ENCODE measurements around the gene TEX26.
A peak's percentile ranks its signal among the peaks of the same experiment; 100 is the strongest.

TEX26 gene

GRCh38 chr13:30900952-30901749 is 31.3 kb upstream of the TEX26 start:
- Histone ChIP-seq H3K4me1 (ENCODE audit: control insufficient read depth in 5 of 5, insufficient read depth in 5 of 5, low read length in 5 of 5) (peaks cover 12 to 39% (median 31%) of the 10 kb centered on the region in 5 donors), H3K9ac (ENCODE audit: low read length in 5 of 5) (no peak overlapping the region), H3K9me3 (ENCODE audit: control insufficient read depth in 5 of 5, low read length in 5 of 5) (no peaks in the 10 kb centered on the region), H3K4me3 (ENCODE audit: low read depth in 1 of 5, low read length in 5 of 5) (no peak overlapping the region), H3K27me3 (ENCODE audit: control insufficient read depth in 5 of 5, insufficient read depth in 4 of 5, low read length in 5 of 5) (peaks cover 0 to 14% (median 9%) of the 10 kb centered on the region in 5 donors), H3K27ac (ENCODE audit: low read depth, low read length) (no peak overlapping the region), H3K36me3 (ENCODE audit: control insufficient read depth in 5 of 5, insufficient read depth in 5 of 5, low read length in 5 of 5) (no peaks in the 10 kb centered on the region)

DNA sequence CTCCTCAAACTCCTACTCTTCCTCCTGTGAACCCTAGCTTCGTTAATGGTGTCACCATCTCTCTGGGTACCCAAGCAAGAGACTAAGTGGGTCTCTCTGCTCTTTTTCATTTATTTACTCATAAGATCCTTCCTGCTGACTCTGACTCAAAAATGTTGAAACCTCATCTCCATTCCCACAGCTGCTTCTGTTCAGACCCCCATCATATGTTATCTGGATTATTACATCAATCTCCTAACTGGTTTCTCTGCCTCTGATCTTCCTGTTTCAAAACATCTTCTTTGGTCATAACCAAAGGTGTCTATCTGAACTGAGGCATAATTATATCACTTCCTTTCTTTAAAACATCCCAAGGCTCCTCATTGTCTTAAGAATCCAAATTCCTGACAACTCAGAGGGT is 28.4 kb upstream of the TEX26 start:
- H3K27ac ChIP-seq (ENCODE audit: low read depth, low read length): no peak overlapping the region
- peaks cover 9 to 47% (median 37%) of the 10 kb centered on the region in 5 donors for H3K4me1 ChIP-seq (ENCODE audit: control insufficient read depth in 5 of 5, insufficient read depth in 5 of 5, low read length in 5 of 5)
- H3K4me3 ChIP-seq (ENCODE audit: low read depth in 1 of 5, low read length in 5 of 5): no peak overlapping the region
- H3K9ac ChIP-seq (ENCODE audit: low read length in 5 of 5): no peak overlapping the region
- peaks cover 0 to 19% (median 13%) of the 10 kb centered on the region in 5 donors for H3K27me3 ChIP-seq (ENCODE audit: control insufficient read depth in 5 of 5, insufficient read depth in 4 of 5, low read length in 5 of 5)
- H3K9me3 ChIP-seq (ENCODE audit: control insufficient read depth in 5 of 5, low read length in 5 of 5): no peaks in the 10 kb centered on the region
- H3K36me3 ChIP-seq (ENCODE audit: control insufficient read depth in 5 of 5, insufficient read depth in 5 of 5, low read length in 5 of 5): no peaks in the 10 kb centered on the region

- Histone ChIP-seq H3K9me3 (ENCODE audit: control insufficient read depth in 5 of 5, low read length in 5 of 5) (no peaks in the 10 kb centered on the region), H3K4me1 (ENCODE audit: control insufficient read depth in 5 of 5, insufficient read depth in 5 of 5, low read length in 5 of 5) (peaks cover 5 to 42% (median 33%) of the 10 kb centered on the region in 5 donors), H3K27me3 (ENCODE audit: control insufficient read depth in 5 of 5, insufficient read depth in 4 of 5, low read length in 5 of 5) (peaks cover 0 to 21% (median 13%) of the 10 kb centered on the region in 5 donors), H3K36me3 (ENCODE audit: control insufficient read depth in 5 of 5, insufficient read depth in 5 of 5, low read length in 5 of 5) (no peaks in the 10 kb centered on the region), H3K9ac (ENCODE audit: low read length in 5 of 5) (peak within 1 kb of the TSS in 4 of 5 donors; percentile 52 to 71 (median 63)), H3K4me3 (ENCODE audit: low read depth in 1 of 5, low read length in 5 of 5) (peak within 1 kb of the TSS; percentile 68 to 82 (median 73)), H3K27ac (ENCODE audit: low read depth, low read length) (peak within 1 kb of the TSS; percentile 42)
Measured at GRCh38 chr13:30905932-30906383, 26.5 kb upstream of the TEX26 start, which contains the start of gene MEDAG. TSS of gene MEDAG (plus strand) at chr13:30906271. CDS start at chr13:30906516, 245 bp downstream.

DNA sequence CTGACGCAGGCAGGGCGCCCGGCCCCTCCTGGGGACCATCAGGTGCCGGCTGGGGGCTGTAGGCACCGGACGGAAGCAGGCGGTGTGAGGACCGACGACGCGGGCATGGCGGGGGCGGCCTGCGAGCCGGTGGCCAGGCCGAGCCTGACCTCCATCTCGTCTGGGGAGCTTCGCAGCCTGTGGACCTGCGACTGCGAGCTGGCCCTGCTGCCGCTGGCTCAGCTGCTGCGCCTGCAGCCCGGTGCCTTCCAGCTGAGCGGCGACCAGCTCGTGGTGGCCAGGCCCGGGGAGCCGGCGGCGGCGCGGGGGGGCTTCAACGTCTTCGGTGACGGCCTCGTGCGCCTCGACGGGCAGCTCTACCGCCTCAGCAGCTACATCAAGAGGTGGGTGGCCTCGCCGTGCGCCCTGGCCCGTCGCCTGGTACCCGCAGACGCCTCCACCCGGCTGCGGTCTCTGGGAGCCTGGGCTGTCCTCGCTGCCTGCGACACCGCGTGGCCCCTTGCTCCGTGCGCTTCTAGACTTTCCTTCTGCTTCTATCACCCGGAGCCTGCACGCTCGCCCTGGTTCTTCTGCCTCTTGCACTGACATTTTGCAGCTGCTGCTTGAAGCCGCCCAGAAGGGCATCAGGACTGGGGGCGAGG is 25.9 kb upstream of the TEX26 start:
- Histone ChIP-seq H3K9me3 (ENCODE audit: control insufficient read depth in 5 of 5, low read length in 5 of 5) (no peaks in the 10 kb centered on the region), H3K4me1 (ENCODE audit: control insufficient read depth in 5 of 5, insufficient read depth in 5 of 5, low read length in 5 of 5) (peaks cover 5 to 46% (median 33%) of the 10 kb centered on the region in 5 donors), H3K27ac (ENCODE audit: low read depth, low read length) (peak overlapping the region; percentile 42), H3K27me3 (ENCODE audit: control insufficient read depth in 5 of 5, insufficient read depth in 4 of 5, low read length in 5 of 5) (peaks cover 0 to 21% (median 13%) of the 10 kb centered on the region in 5 donors), H3K9ac (ENCODE audit: low read length in 5 of 5) (peak overlapping the region in 4 of 5 donors; percentile 52 to 71 (median 63)), H3K36me3 (ENCODE audit: control insufficient read depth in 5 of 5, insufficient read depth in 5 of 5, low read length in 5 of 5) (no peaks in the 10 kb centered on the region), H3K4me3 (ENCODE audit: low read depth in 1 of 5, low read length in 5 of 5) (peak overlapping the region; percentile 68 to 82 (median 73))

GRCh38 chr13:30907121-30907861 is 25.2 kb upstream of the TEX26 start:
- H3K4me1 ChIP-seq (ENCODE audit: control insufficient read depth in 5 of 5, insufficient read depth in 5 of 5, low read length in 5 of 5): peaks cover 5 to 48% (median 39%) of the 10 kb centered on the region in 5 donors
- H3K9me3 ChIP-seq (ENCODE audit: control insufficient read depth in 5 of 5, low read length in 5 of 5): no peaks in the 10 kb centered on the region
- H3K27ac ChIP-seq (ENCODE audit: low read depth, low read length): peak overlapping the region; percentile 42
- H3K9ac ChIP-seq (ENCODE audit: low read length in 5 of 5): peak overlapping the region in 4 of 5 donors; percentile 52 to 71 (median 63)
- peak overlapping the region; percentile 68 to 82 (median 73) for H3K4me3 ChIP-seq (ENCODE audit: low read depth in 1 of 5, low read length in 5 of 5)
- H3K36me3 ChIP-seq (ENCODE audit: control insufficient read depth in 5 of 5, insufficient read depth in 5 of 5, low read length in 5 of 5): no peaks in the 10 kb centered on the region
- peaks cover 0 to 21% (median 13%) of the 10 kb centered on the region in 5 donors for H3K27me3 ChIP-seq (ENCODE audit: control insufficient read depth in 5 of 5, insufficient read depth in 4 of 5, low read length in 5 of 5)

DNA sequence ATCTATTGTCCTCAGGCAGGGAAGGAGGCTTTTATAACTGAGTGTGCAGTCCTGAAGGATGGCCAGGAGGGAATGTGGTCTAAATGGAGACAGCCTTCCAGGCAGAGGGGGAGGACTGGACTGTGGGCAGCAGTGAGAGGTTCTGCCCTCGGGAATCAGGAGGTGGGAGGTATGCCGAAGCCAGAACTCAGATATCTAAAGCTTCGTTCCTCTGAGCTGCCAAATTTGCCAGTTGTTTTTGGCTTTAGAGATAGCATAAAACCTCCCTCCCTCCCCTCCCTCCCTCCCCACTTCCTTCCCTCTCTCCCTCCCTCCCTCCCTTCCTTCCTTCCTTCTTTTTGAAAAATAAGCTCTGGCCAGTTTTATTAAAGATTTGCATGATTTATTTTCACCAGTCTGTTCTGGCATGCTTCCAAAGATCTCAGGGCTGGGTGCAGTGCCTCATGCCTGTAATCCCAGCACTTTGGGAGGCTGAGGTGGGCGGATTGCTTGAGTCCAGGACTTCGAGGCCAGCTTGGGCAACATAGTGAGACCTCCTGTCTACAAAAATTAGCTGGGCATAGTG is 24.0 kb upstream of the TEX26 start:
- H3K9ac ChIP-seq (ENCODE audit: low read length in 5 of 5): peak overlapping the region in 2 of 5 donors; percentile 19 to 23
- peaks cover 5 to 49% (median 39%) of the 10 kb centered on the region in 5 donors for H3K4me1 ChIP-seq (ENCODE audit: control insufficient read depth in 5 of 5, insufficient read depth in 5 of 5, low read length in 5 of 5)
- H3K36me3 ChIP-seq (ENCODE audit: control insufficient read depth in 5 of 5, insufficient read depth in 5 of 5, low read length in 5 of 5): no peaks in the 10 kb centered on the region
- H3K4me3 ChIP-seq (ENCODE audit: low read depth in 1 of 5, low read length in 5 of 5): peak overlapping the region; percentile 68 to 82 (median 73)
- no peaks in the 10 kb centered on the region for H3K9me3 ChIP-seq (ENCODE audit: control insufficient read depth in 5 of 5, low read length in 5 of 5)
- peak overlapping the region; percentile 42 for H3K27ac ChIP-seq (ENCODE audit: low read depth, low read length)
- peaks cover 0 to 21% (median 13%) of the 10 kb centered on the region in 5 donors for H3K27me3 ChIP-seq (ENCODE audit: control insufficient read depth in 5 of 5, insufficient read depth in 4 of 5, low read length in 5 of 5)

- Histone ChIP-seq H3K36me3 (ENCODE audit: control insufficient read depth in 5 of 5, insufficient read depth in 5 of 5, low read length in 5 of 5) (no peaks in the 10 kb centered on the region), H3K4me1 (ENCODE audit: control insufficient read depth in 5 of 5, insufficient read depth in 5 of 5, low read length in 5 of 5) (peaks cover 2 to 44% (median 35%) of the 10 kb centered on the region in 5 donors), H3K9ac (ENCODE audit: low read length in 5 of 5) (no peak overlapping the region), H3K27me3 (ENCODE audit: control insufficient read depth in 5 of 5, insufficient read depth in 4 of 5, low read length in 5 of 5) (peaks cover 0 to 14% (median 7%) of the 10 kb centered on the region in 5 donors), H3K4me3 (ENCODE audit: low read depth in 1 of 5, low read length in 5 of 5) (peak overlapping the region in 1 of 5 donors; percentile 25), H3K9me3 (ENCODE audit: control insufficient read depth in 5 of 5, low read length in 5 of 5) (no peaks in the 10 kb centered on the region), H3K27ac (ENCODE audit: low read depth, low read length) (no peak overlapping the region)
Measured at GRCh38 chr13:30910676-30911075, 21.8 kb upstream of the TEX26 start.

GRCh38 chr13:30915691-30916541 is 16.5 kb upstream of the TEX26 start:
- no peaks in the 10 kb centered on the region for H3K9me3 ChIP-seq (ENCODE audit: control insufficient read depth in 5 of 5, low read length in 5 of 5)
- H3K27ac ChIP-seq (ENCODE audit: low read depth, low read length): no peak overlapping the region
- peaks cover 0 to 8% (median 6%) of the 10 kb centered on the region in 5 donors for H3K4me1 ChIP-seq (ENCODE audit: control insufficient read depth in 5 of 5, insufficient read depth in 5 of 5, low read length in 5 of 5)
- H3K27me3 ChIP-seq (ENCODE audit: control insufficient read depth in 5 of 5, insufficient read depth in 4 of 5, low read length in 5 of 5): peaks cover 0 to 8% (median 0%) of the 10 kb centered on the region in 5 donors
- peaks cover 0 to 9% (median 1%) of the 10 kb centered on the region in 5 donors for H3K36me3 ChIP-seq (ENCODE audit: control insufficient read depth in 5 of 5, insufficient read depth in 5 of 5, low read length in 5 of 5)
- H3K4me3 ChIP-seq (ENCODE audit: low read depth in 1 of 5, low read length in 5 of 5): no peak overlapping the region
- no peak overlapping the region for H3K9ac ChIP-seq (ENCODE audit: low read length in 5 of 5)

GRCh38 chr13:30916991-30917390 is 15.5 kb upstream of the TEX26 start:
- no peaks in the 10 kb centered on the region for H3K9me3 ChIP-seq (ENCODE audit: control insufficient read depth in 5 of 5, low read length in 5 of 5)
- H3K27ac ChIP-seq (ENCODE audit: low read depth, low read length): no peak overlapping the region
- no peak overlapping the region for H3K4me3 ChIP-seq (ENCODE audit: low read depth in 1 of 5, low read length in 5 of 5)
- no peak overlapping the region for H3K9ac ChIP-seq (ENCODE audit: low read length in 5 of 5)
- H3K27me3 ChIP-seq (ENCODE audit: control insufficient read depth in 5 of 5, insufficient read depth in 4 of 5, low read length in 5 of 5): peaks cover 0 to 8% (median 0%) of the 10 kb centered on the region in 5 donors
- peaks cover 0 to 11% (median 2%) of the 10 kb centered on the region in 5 donors for H3K36me3 ChIP-seq (ENCODE audit: control insufficient read depth in 5 of 5, insufficient read depth in 5 of 5, low read length in 5 of 5)
- H3K4me1 ChIP-seq (ENCODE audit: control insufficient read depth in 5 of 5, insufficient read depth in 5 of 5, low read length in 5 of 5): peaks cover 0 to 2% (median 0%) of the 10 kb centered on the region in 5 donors
